ENCODE data around the gene AOPEP. TPM values are rescaled to one million over a fixed set of nuclear protein-coding genes. Genes with fewer than 3 reads are reported as not detected.

The AOPEP gene
- total RNA-seq, 4 donors from 2014 or later, result 305 to 458 (median 419) TPM

DNA sequence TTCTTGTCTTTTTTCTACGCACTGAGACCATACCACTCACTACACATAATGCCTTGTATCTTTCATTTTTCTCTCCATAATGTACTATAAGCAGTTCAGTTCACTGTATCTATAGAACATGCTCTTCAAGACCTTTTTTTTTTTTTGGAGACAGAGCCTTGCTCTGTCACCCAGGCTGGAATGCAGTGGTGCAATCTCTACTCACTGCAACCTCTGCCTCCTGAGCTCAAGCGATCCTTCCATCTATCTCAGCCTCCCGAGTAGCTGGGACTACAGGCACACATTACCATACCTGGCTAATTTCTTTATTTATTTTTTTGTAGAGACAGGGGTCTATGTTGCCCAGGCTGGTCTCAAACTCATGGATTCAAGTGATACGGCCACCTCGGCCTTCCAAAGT, 382.3 kb downstream of the AOPEP start:
- TF ChIP-seq EP300 (IDR thresholded peaks at IDR 0.05), result no peak
- no peak for TF ChIP-seq POLR2A (IDR thresholded peaks at IDR 0.05; ENCODE audit: low read depth)
- no peak for TF ChIP-seq POLR2AphosphoS5 (IDR thresholded peaks at IDR 0.05)
- TF ChIP-seq, protein P1, sequence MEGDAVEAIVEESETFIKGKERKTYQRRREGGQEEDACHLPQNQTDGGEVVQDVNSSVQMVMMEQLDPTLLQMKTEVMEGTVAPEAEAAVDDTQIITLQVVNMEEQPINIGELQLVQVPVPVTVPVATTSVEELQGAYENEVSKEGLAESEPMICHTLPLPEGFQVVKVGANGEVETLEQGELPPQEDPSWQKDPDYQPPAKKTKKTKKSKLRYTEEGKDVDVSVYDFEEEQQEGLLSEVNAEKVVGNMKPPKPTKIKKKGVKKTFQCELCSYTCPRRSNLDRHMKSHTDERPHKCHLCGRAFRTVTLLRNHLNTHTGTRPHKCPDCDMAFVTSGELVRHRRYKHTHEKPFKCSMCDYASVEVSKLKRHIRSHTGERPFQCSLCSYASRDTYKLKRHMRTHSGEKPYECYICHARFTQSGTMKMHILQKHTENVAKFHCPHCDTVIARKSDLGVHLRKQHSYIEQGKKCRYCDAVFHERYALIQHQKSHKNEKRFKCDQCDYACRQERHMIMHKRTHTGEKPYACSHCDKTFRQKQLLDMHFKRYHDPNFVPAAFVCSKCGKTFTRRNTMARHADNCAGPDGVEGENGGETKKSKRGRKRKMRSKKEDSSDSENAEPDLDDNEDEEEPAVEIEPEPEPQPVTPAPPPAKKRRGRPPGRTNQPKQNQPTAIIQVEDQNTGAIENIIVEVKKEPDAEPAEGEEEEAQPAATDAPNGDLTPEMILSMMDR (IDR thresholded peaks at IDR 0.05), result no peak
- Histone ChIP-seq H3K36me3 (peaks cover 11 to 61% (median 47%) of the 10 kb centered on the region in 4 donors), H3K27ac (replicated peaks in 1 of 4) (peak overlapping the region; percentile 28 to 75 (median 74)), H3K27me3 (no peaks in the 10 kb centered on the region), H3K4me3 (no peak overlapping the region), H3K4me1 (peaks cover 29 to 58% (median 46%) of the 10 kb centered on the region in 4 donors), H3K9me3 (no peaks in the 10 kb centered on the region)
- no peak for DNase-seq (ENCODE audit: extremely low spot score)
- 92% methylated on average over 5 of the region's 5 CpGs for WGBS
- intact Hi-C loops (cut with DNase I), result no loop called here

DNA sequence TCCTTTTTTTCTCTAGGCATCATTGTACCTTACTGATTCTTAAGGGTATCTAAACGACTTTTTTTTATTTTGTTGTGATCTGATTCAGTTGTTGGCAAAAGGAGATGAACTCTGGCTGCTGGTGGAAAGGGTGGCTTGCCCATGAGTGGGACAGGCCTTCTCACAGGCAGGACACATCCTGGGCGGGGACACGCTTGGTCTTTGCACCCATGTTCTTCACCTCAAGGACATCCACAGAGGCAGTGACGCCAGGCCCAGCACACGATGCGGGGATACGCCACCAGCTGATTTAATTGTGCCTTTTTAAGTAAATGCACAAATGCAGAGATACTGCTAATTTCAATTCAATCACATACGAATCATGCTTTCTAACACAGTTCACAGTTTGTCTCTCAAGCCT, 383.0 kb downstream of the AOPEP start:
- Histone ChIP-seq H3K36me3 (peaks cover 11 to 61% (median 48%) of the 10 kb centered on the region in 4 donors), H3K27me3 (no peaks in the 10 kb centered on the region), H3K27ac (replicated peaks in 1 of 4) (peak overlapping the region in 3 of 4 donors; percentile 23 to 73 (median 28)), H3K4me1 (peaks cover 22 to 51% (median 39%) of the 10 kb centered on the region in 4 donors), H3K4me3 (no peak overlapping the region), H3K9me3 (no peaks in the 10 kb centered on the region)
- 89% methylated on average over 8 of the region's 8 CpGs for WGBS
- TF ChIP-seq POLR2A (IDR thresholded peaks at IDR 0.05; ENCODE audit: low read depth) (no peak), EP300 (IDR thresholded peaks at IDR 0.05) (no peak), POLR2AphosphoS5 (IDR thresholded peaks at IDR 0.05) (no peak)
- TF ChIP-seq, protein P1 (IDR thresholded peaks at IDR 0.05), result no peak
- intact Hi-C loops (cut with DNase I), result no loop called here
- DNase-seq (ENCODE audit: extremely low spot score), result no peak

DNA sequence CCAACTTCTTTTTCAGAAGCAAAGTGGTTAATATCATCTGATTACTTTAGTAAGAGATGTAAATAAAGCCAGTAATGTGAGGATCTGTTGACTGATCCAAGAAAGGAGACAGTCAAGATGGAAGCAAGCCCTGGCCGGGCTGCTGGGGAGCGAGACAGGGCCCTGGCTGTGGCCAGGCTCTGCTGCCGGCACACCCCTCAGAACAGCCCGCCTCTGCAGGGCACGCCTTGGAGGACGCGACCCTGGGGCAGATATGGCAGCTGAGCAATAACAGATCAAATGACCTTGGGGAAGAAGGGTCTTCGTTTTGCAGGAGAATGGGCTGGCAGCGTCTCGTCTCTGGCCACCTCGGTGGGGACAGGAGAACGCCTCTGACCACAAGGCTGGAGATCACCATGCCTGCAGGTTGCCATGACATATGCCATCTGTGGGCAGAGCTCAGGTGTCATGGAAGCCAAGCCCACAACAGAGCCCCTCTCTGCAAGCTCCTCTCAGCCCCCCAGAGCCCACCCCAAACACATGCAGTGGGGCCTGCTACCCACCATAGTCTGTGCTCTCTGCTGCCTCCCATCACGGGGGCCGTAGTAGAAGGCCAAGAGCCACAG, 384.5 kb downstream of the AOPEP start:
- intact Hi-C loops (cut with DNase I), result no loop called here
- Histone ChIP-seq H3K27ac (replicated peaks in 1 of 4) (no peak overlapping the region), H3K27me3 (no peaks in the 10 kb centered on the region), H3K4me3 (no peak overlapping the region), H3K9me3 (no peaks in the 10 kb centered on the region), H3K4me1 (peaks cover 19 to 41% (median 31%) of the 10 kb centered on the region in 4 donors), H3K36me3 (peaks cover 11 to 55% (median 46%) of the 10 kb centered on the region in 4 donors)
- 93% methylated on average over 11 of the region's 14 CpGs for WGBS
- DNase-seq (ENCODE audit: extremely low spot score), result no peak
- TF ChIP-seq, protein P1 (IDR thresholded peaks at IDR 0.05), result no peak
- TF ChIP-seq POLR2A (IDR thresholded peaks at IDR 0.05; ENCODE audit: low read depth) (no peak), EP300 (IDR thresholded peaks at IDR 0.05) (no peak), POLR2AphosphoS5 (IDR thresholded peaks at IDR 0.05) (no peak)

DNA sequence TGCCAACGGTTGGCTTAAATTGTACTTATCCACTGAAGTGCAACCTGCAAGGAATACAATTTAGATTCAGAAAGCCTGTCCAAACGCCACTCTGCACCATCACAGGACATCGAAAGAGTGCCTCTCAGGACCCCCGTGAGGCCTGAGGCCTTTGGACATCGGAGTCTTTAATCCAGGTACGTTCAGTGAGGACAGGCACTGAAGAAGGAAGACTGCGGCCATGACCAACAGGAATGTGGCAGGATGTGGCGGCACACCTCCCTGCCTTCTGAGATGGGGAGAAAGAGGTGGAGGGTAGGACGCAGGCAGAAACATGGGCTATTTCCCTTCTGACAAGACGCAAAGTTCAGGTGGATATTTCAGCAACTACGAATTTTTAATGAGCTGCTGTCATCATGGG, 385.2 kb downstream of the AOPEP start:
- Histone ChIP-seq H3K4me1 (peaks cover 20 to 41% (median 31%) of the 10 kb centered on the region in 4 donors), H3K27ac (replicated peaks in 1 of 4) (no peak overlapping the region), H3K9me3 (no peaks in the 10 kb centered on the region), H3K36me3 (peaks cover 11 to 53% (median 44%) of the 10 kb centered on the region in 4 donors), H3K27me3 (no peaks in the 10 kb centered on the region), H3K4me3 (no peak overlapping the region)
- no peak for DNase-seq (ENCODE audit: extremely low spot score)
- intact Hi-C loops (cut with DNase I), result no loop called here
- TF ChIP-seq, protein P1 (IDR thresholded peaks at IDR 0.05), result no peak
- TF ChIP-seq EP300 (IDR thresholded peaks at IDR 0.05) (no peak), POLR2AphosphoS5 (IDR thresholded peaks at IDR 0.05) (no peak), POLR2A (IDR thresholded peaks at IDR 0.05; ENCODE audit: low read depth) (no peak)
- WGBS, result 94% methylated on average over 11 of the region's 11 CpGs

Data from esophagus muscularis mucosa (tissue), 4 donors.